Right ventricle myocardium superior (tissue), 1 donor: ENCODE results near the gene ADPGK. TPM values are rescaled to one million over a fixed set of nuclear protein-coding genes. Genes with fewer than 3 reads are reported as not detected.
"Not testable (repeated sequence)": the region's sequence is repeated elsewhere in the genome, so short reads cannot be mapped to it uniquely, and the experiment has no call there.

Source experiments
- ATAC-seq: fragments of 200-7000 bp; cut with Tn5 transposase; one replicate; pipeline ENCODE4 v1.9.1; 2020; ENCODE audit warnings: mild to moderate bottlenecking; ENCODE audit not compliant: poor library complexity
- DNase-seq: peaks from one replicate; pipeline ENCODE4 v3.0.0-alpha.2; 2020
- intact Hi-C: fragments of 100-400 bp; cut with DNase I; formaldehyde crosslinking; loops from one replicate; pipeline ENCODE4 v1.11.2; 2022
- total RNA-seq: library from RNA; stranded (reverse); fragmentation: NEBNext Ultra II Directional; extraction: Animal tissue kit (Norgen Biotek cat#: 25700); gene quantifications from one replicate; pipeline ENCODE4 v1.2.1, GENCODE V29; 2021
- donor health status: DM: no; HTN: yes; CAD: no; lungs with severe emphysema.

The ADPGK gene
- total RNA-seq, 1 donor from 2014 or later = 7.7 TPM

GRCh38 chr15:72722071-72722696, 61.4 kb downstream of the ADPGK start:
- DNase-seq = peak; percentile 56
- ATAC-seq = no peak
- intact Hi-C loops = no loop called here

GRCh38 chr15:72708551-72709303, 74.8 kb downstream of the ADPGK start:
- ATAC-seq, DNase-seq, intact Hi-C loops: not testable (repeated sequence)

- ATAC-seq (no peak), DNase-seq (no peak)
- intact Hi-C loops = no loop called here
Observed at GRCh38 chr15:72706266-72706665, 77.3 kb downstream of the ADPGK start.

Other genes starting within 250 kb of the ADPGK start
- gene GOLGA6B, start 129.1 kb downstream of the ADPGK start, total RNA-seq = not detected
- not detected for gene HIGD2B, start 97.6 kb downstream of the ADPGK start, total RNA-seq
- gene BBS4, start 97.6 kb downstream of the ADPGK start, total RNA-seq = 11.5 TPM